GM12878 (cell line): ENCODE measurements around the gene SYNGR1. TPM values are rescaled to one million over a fixed set of nuclear protein-coding genes. Genes with fewer than 3 reads are reported as not detected.

Experiments
- ATAC-seq: fragments of 200-7000 bp; cut with Tn5 transposase; 3 replicates; pipeline ENCODE4 v1.9.1; 2020; ENCODE audit warnings: mild to moderate bottlenecking, moderate library complexity
- BruUV-seq: library from RNA; stranded (reverse); fragments of 400-500 nt; replicated peaks from 2 replicates; lab custom pipeline; 2021; lab: Mats Ljungman, UMichigan
- CTCF ChIA-PET: fragments of 300-600 bp; sonication (Branson Sonifier 250); formaldehyde crosslinking; extraction: SDS; loops from one replicate; lab custom pipeline; 2021; ENCODE audit warnings: inconsistent platforms; lab: Yijun Ruan, JAX
- POLR2A ChIA-PET: fragments of 350-600 bp; formaldehyde crosslinking; extraction: SDS; loops from one replicate; lab custom pipeline; 2021; ENCODE audit warnings: inconsistent platforms; lab: Charles Lee
- RAD21 ChIA-PET: fragments of 300-600 bp; sonication (Branson Sonifier 250); formaldehyde crosslinking; loops from one replicate; lab custom pipeline; 2023; ENCODE audit warnings: antibody characterized with exemption; ENCODE audit not compliant: unreplicated experiment; lab: Charles Lee
- SMC1A ChIA-PET: fragments of 300-600 bp; sonication (Branson Sonifier 250); formaldehyde crosslinking; loops from one replicate; lab custom pipeline; 2023; ENCODE audit not compliant: unreplicated experiment, uncharacterized antibody; lab: Charles Lee
- DNase-seq: peaks from one replicate; pipeline ENCODE4 v3.0.0-alpha.2; 2011; ENCODE audit warnings: low read depth, low spot score
- FAIRE-seq: peaks from 3 replicates; lab custom pipeline; 2011; peaks lifted over from hg19 to GRCh38; lab: Jason Lieb, UNC
- H2AFZ ChIP-seq: 2 replicates; pipeline ENCODE4 v1.6.0; 2011; ENCODE audit warnings: low read depth, low read length, control low read depth; ENCODE audit not compliant: control insufficient read depth
- H3K27ac ChIP-seq: 2 replicates; pipeline ENCODE4 v1.5.1; 2011; ENCODE audit warnings: control low read depth; ENCODE audit not compliant: control insufficient read depth, insufficient read depth
- H3K27me3 ChIP-seq, 2 experiments: replicated peaks in 1 of 2; 2 replicates each; pipeline versions ENCODE4 v1.6.0 to v1.6.1; 2011; ENCODE audit warnings: low read length in 1 of 2; ENCODE audit not compliant: control insufficient read depth in 2 of 2, insufficient read depth in 2 of 2
- H3K36me3 ChIP-seq, 2 experiments: 2 replicates each; pipeline ENCODE4 v1.5.1; 2011; ENCODE audit warnings: low read length in 1 of 2; ENCODE audit not compliant: control insufficient read depth in 2 of 2, insufficient read depth in 2 of 2
- H3K4me1 ChIP-seq: 2 replicates; pipeline ENCODE4 v1.6.1; 2011; ENCODE audit warnings: mild to moderate bottlenecking, low read length, moderate library complexity, mixed read lengths; ENCODE audit not compliant: control insufficient read depth, insufficient read depth
- H3K4me2 ChIP-seq: 2 replicates; pipeline ENCODE4 v1.6.0; 2011; ENCODE audit warnings: control low read depth; ENCODE audit not compliant: control insufficient read depth, insufficient read depth
- H3K4me3 ChIP-seq: fragments of 200-600 bp; sonication (generic); 2 replicates; pipeline ENCODE4 v1.5.1; 2016
- H3K79me2 ChIP-seq: 2 replicates; pipeline ENCODE4 v1.6.0; 2011; ENCODE audit warnings: low read length; ENCODE audit not compliant: control insufficient read depth, insufficient read depth
- H3K9ac ChIP-seq: 2 replicates; pipeline ENCODE4 v1.8.0; 2011; ENCODE audit warnings: low read length, control low read depth, mixed read lengths; ENCODE audit not compliant: control insufficient read depth, insufficient read depth
- H3K9me3 ChIP-seq: replicated peaks from 3 replicates; pipeline ENCODE4 v1.5.1; 2011; ENCODE audit warnings: mild to moderate bottlenecking, low read length; ENCODE audit not compliant: control insufficient read depth, insufficient read depth
- H4K20me1 ChIP-seq: 2 replicates; pipeline ENCODE4 v1.6.0; 2011; ENCODE audit not compliant: control insufficient read depth, insufficient read depth
- CHD1 ChIP-seq: IDR thresholded peaks from 2 replicates; pipeline ENCODE4 v1.6.1; 2012; ENCODE audit warnings: low read depth, low read length, improper control_type of control experiment
- CHD4 ChIP-seq: fragments of 200-600 bp; sonication (generic); IDR thresholded peaks from 2 replicates; pipeline ENCODE4 v1.6.1; 2016; ENCODE audit warnings: mild to moderate bottlenecking
- CUX1 ChIP-seq: IDR thresholded peaks from 2 replicates; pipeline ENCODE4 v1.6.1; 2012; ENCODE audit warnings: improper control_type of control experiment, low read depth, low read length; ENCODE audit not compliant: insufficient replicate concordance
- HCFC1 ChIP-seq: fragments of 150-350 bp; IDR thresholded peaks from 2 replicates; pipeline ENCODE4 v1.6.1; 2014; ENCODE audit warnings: low read length
- KDM1A ChIP-seq: fragments of 200-600 bp; sonication (generic); IDR thresholded peaks from 2 replicates; pipeline ENCODE4 v1.6.1; 2016; ENCODE audit warnings: borderline replicate concordance
- LARP7 ChIP-seq: fragments of 450-650 bp; IDR thresholded peaks from 2 replicates; pipeline ENCODE4 v1.6.1; 2017; ENCODE audit warnings: mild to moderate bottlenecking
- NFYA ChIP-seq: IDR thresholded peaks from 2 replicates; pipeline ENCODE4 v1.6.1; 2011; ENCODE audit warnings: low read depth, mild to moderate bottlenecking, low read length, improper control_type of control experiment, borderline replicate concordance
- RAD51 ChIP-seq: fragments of 450-650 bp; IDR thresholded peaks from 2 replicates; pipeline ENCODE4 v1.6.1; 2016; ENCODE audit warnings: moderate library complexity, mild to moderate bottlenecking, inconsistent platforms
- RB1 ChIP-seq: fragments of 450-650 bp; formaldehyde crosslinking; IDR thresholded peaks from 2 replicates; pipeline ENCODE4 v1.6.1; 2017; ENCODE audit warnings: mild to moderate bottlenecking, borderline replicate concordance
- SMAD1 ChIP-seq: fragments of 450-650 bp; IDR thresholded peaks from 2 replicates; pipeline ENCODE4 v1.6.1; 2018; ENCODE audit warnings: mild to moderate bottlenecking, low read depth; ENCODE audit not compliant: partially characterized antibody
- TAF1 ChIP-seq: IDR thresholded peaks from 2 replicates; pipeline ENCODE4 v1.6.1; 2011; ENCODE audit warnings: mild to moderate bottlenecking, low read depth, low read length, borderline replicate concordance
- ZBED1 ChIP-seq: IDR thresholded peaks from 2 replicates; pipeline ENCODE4 v1.6.1; 2016; ENCODE audit warnings: borderline replicate concordance
- ZNF24 ChIP-seq: fragments of 450-650 bp; IDR thresholded peaks from 2 replicates; pipeline ENCODE4 v1.6.1; 2017; ENCODE audit warnings: antibody characterized with exemption, mild to moderate bottlenecking
- ZNF274 ChIP-seq: IDR thresholded peaks from one replicate; pipeline ENCODE4 v1.8.0; 2011; ENCODE audit not compliant: insufficient read length, insufficient read depth
- ZNF687 ChIP-seq: fragments of 450-650 bp; IDR thresholded peaks from 2 replicates; pipeline ENCODE4 v1.6.1; 2017; ENCODE audit warnings: mild to moderate bottlenecking, moderate library complexity
- WGBS: methylation state at CpG from one replicate; pipeline ENCODE4 v1.1.6; 2016; ENCODE audit warnings: low lambda C conversion rate; ENCODE audit not compliant: insufficient replicate concordance, insufficient coverage; ENCODE audit errors: missing lambda C conversion rate; 5-methylcytosine and 5-hydroxymethylcytosine counted together
- in situ Hi-C: fragments of 300-500 bp; cut with MboI; formaldehyde crosslinking; loops from 9 replicates; pipeline ENCODE4 v1.14.3; 2018; ENCODE audit warnings: mixed read lengths
- intact Hi-C: fragments of 100-400 bp; cut with micrococcal nuclease; formaldehyde crosslinking; loops from one replicate; pipeline ENCODE4 v1.14.2; 2022; ENCODE audit not compliant: unreplicated experiment
- polyA plus RNA-seq, 11 experiments: library from polyadenylated mRNA; depleted of rRNA in 4 of 11; unstranded in 6 of 11; stranded (reverse) in 5 of 11; fragments of >200 nt; fragmentation: Nextera tagmentation in 4 of 11; fragmentation: Illumina TruSeq in 1 of 11; extraction: Ambion mirVana in 4 of 11; extraction: Trizol in 1 of 11; gene quantifications; 1 replicate in 1 of 11; 2 replicates in 10 of 11; pipeline versions ENCODE4 v1.2.1 to v1.2.3, GENCODE V29; 2011 to 2016; ENCODE audit warnings: inconsistent platforms in 2 of 11, missing spikeins in 2 of 11, low read depth in 1 of 11
- total RNA-seq, 4 experiments: library from RNA; depleted of rRNA in 3 of 4; stranded (reverse); fragments of >200 nt in 3 of 4; fragmentation: Illumina TruSeq in 1 of 4; extraction: Trizol in 1 of 4; gene quantifications; 2 replicates each; pipeline versions ENCODE4 v1.2.1 to v1.2.3, GENCODE V29; 2013 to 2021

Gene SYNGR1
- total and polyA plus RNA-seq, 10 of the 15 experiments (the other 5 are each of a cell fraction or from before 2014, with no cell fraction given): 0.87 to 9.2 (median 3.5) TPM

GRCh38 chr22:39395936-39396796 is 46.4 kb downstream of the SYNGR1 start:
- WGBS: 56% methylated on average over 11 of the region's 11 CpGs
- ATAC-seq (no peak), FAIRE-seq (no peak), DNase-seq (no peak)
- Histone ChIP-seq H3K4me3 (no peak overlapping the region), H3K27ac (no peak overlapping the region), H3K9me3 (no peaks in the 10 kb centered on the region), H3K36me3 (no peaks in the 10 kb centered on the region), H3K79me2 (peaks cover 14% of the 10 kb centered on the region), H3K4me1 (peaks cover 7% of the 10 kb centered on the region), H4K20me1 (no peaks in the 10 kb centered on the region), H3K9ac (no peak overlapping the region), H3K4me2 (no peak overlapping the region), H3K27me3 (no peaks in the 10 kb centered on the region), H2AFZ (no peak overlapping the region)
- SMC1A ChIA-PET: no interaction called here
- RAD21 ChIA-PET: no interaction called here
- intact Hi-C loops: loop anchor here (5.0 kb wide), 1 partner anchor 121 kb away; no protein-coding TSS in a partner anchor
- in situ Hi-C loops: no loop called here
- no TSS peak for BruUV-seq
- POLR2A ChIA-PET: interaction anchor here (1.6 kb wide), 1 partner anchor 8 kb away, joined by 9 read pairs; no protein-coding TSS in a partner anchor
- CTCF ChIA-PET: no interaction called here
- TF ChIP-seq NFYA: no peak
- no peak for TF ChIP-seq ZBED1
- TF ChIP-seq TAF1: no peak
- no peak for TF ChIP-seq ZNF687
- no peak for TF ChIP-seq CHD1
- TF ChIP-seq RAD51: no peak
- no peak for TF ChIP-seq KDM1A
- TF ChIP-seq CUX1: no peak
- no peak for TF ChIP-seq ZNF24
- TF ChIP-seq CHD4: no peak
- no peak for TF ChIP-seq RB1
- TF ChIP-seq ZNF274: no peak
- no peak for TF ChIP-seq HCFC1
- TF ChIP-seq LARP7: no peak
- no peak for TF ChIP-seq SMAD1
